KMS-11 (cell line): Measurements from ENCODE around the gene TCEAL9.

Experiments used
- H2AFZ ChIP-seq: fragments of 200-600 bp; sonication (generic); 2 replicates; pipeline ENCODE4 v1.6.1; 2016; ENCODE audit warnings: antibody characterized with exemption, mixed run types, low read depth
- H3K27ac ChIP-seq: fragments of 200-600 bp; sonication (generic); 2 replicates; pipeline ENCODE4 v1.6.1; 2016; ENCODE audit warnings: mild to moderate bottlenecking, mixed run types
- H3K27me3 ChIP-seq: fragments of 200-600 bp; sonication (generic); 2 replicates; pipeline ENCODE4 v1.6.1; 2017; ENCODE audit warnings: mild to moderate bottlenecking, low read depth, mixed run types, moderate library complexity; ENCODE audit not compliant: insufficient read depth
- H3K36me3 ChIP-seq: fragments of 200-600 bp; sonication (generic); 2 replicates; pipeline ENCODE4 v1.6.1; 2017; ENCODE audit warnings: mild to moderate bottlenecking, mixed run types; ENCODE audit not compliant: insufficient read depth
- H3K4me1 ChIP-seq: fragments of 200-600 bp; sonication (generic); 2 replicates; pipeline ENCODE4 v1.6.1; 2016; ENCODE audit warnings: mild to moderate bottlenecking, low read depth, mixed run types; ENCODE audit not compliant: poor library complexity, severe bottlenecking
- H3K4me2 ChIP-seq: fragments of 200-600 bp; sonication (generic); 2 replicates; pipeline ENCODE4 v1.7.0; 2016; ENCODE audit warnings: mild to moderate bottlenecking, mixed run types
- H3K4me3 ChIP-seq: fragments of 200-600 bp; sonication (generic); IDR thresholded peaks from 2 replicates; pipeline ENCODE4 v1.6.1; 2017; ENCODE audit warnings: low read depth, low read length, mixed read lengths; ENCODE audit not compliant: insufficient read depth
- H3K79me2 ChIP-seq: fragments of 200-600 bp; sonication (generic); 2 replicates; pipeline ENCODE4 v1.6.1; 2016; ENCODE audit warnings: low read depth, mixed run types; ENCODE audit not compliant: insufficient read depth
- H3K9ac ChIP-seq: fragments of 200-600 bp; sonication (generic); 2 replicates; pipeline ENCODE4 v1.6.1; 2016; ENCODE audit warnings: mild to moderate bottlenecking, mixed run types
- H4K20me1 ChIP-seq: fragments of 200-600 bp; sonication (generic); 2 replicates; pipeline ENCODE4 v1.6.1; 2016; ENCODE audit warnings: mild to moderate bottlenecking, mixed run types; ENCODE audit not compliant: insufficient read depth
- TF ChIP-seq, protein P1 (sequence below): fragments of 200-600 bp; sonication (generic); conservative IDR thresholded peaks from 2 replicates; pipeline ENCODE4 v1.6.1; 2017; ENCODE audit warnings: low read depth, mild to moderate bottlenecking, antibody characterized with exemption, low read length, moderate library complexity, mixed read lengths

TCEAL9 gene, protein sequence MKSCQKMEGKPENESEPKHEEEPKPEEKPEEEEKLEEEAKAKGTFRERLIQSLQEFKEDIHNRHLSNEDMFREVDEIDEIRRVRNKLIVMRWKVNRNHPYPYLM

DNA sequence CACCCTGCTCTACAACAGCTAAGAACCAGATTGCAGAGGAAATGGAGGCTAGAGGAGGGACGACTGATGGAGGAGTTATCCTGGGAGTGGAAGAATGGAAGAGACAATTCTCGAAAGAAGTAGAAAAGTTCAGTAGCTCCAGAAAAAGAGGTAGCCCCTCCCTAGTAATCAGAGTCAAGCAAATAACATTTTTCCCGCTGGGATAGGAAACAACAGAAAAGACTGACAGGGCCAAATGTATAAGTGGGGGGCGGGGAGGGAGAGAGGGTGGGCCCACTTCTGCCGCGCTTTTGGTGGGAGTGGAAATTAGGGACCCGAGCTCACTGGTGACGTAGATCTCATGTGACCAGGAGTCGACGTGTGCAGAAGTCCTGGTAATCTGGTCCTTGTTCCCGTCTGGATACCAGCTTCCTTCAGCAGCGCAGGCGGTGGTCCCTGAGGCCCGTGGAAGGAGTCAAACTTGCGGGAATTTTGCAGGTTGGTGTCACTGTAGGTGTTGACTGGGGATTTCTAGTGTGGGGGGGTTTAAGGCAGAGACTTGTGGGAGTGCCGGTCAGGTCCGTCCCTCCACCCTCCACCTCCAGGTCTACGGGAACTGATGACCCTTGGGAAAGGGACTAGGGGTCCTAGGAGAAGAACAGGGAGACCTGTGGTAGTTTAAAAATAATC lies at the start of gene TCEAL9:
TCEAL9 (plus strand) TSS at position 377 of the 669 bp plus-strand sequence. CDS start 1,179 bp downstream, outside the sequence.
- Histone ChIP-seq H3K4me3 (no peak within 1 kb of the TSS), H3K4me2 (no peak within 1 kb of the TSS), H3K27me3 (no peaks in the 10 kb centered on the region), H3K36me3 (no peaks in the 10 kb centered on the region), H2AFZ (no peak within 1 kb of the TSS), H3K79me2 (no peaks in the 10 kb centered on the region), H3K9ac (no peak within 1 kb of the TSS), H3K4me1 (no peaks in the 10 kb centered on the region), H3K27ac (no peak within 1 kb of the TSS), H4K20me1 (no peaks in the 10 kb centered on the region)
- TF ChIP-seq, protein P1, sequence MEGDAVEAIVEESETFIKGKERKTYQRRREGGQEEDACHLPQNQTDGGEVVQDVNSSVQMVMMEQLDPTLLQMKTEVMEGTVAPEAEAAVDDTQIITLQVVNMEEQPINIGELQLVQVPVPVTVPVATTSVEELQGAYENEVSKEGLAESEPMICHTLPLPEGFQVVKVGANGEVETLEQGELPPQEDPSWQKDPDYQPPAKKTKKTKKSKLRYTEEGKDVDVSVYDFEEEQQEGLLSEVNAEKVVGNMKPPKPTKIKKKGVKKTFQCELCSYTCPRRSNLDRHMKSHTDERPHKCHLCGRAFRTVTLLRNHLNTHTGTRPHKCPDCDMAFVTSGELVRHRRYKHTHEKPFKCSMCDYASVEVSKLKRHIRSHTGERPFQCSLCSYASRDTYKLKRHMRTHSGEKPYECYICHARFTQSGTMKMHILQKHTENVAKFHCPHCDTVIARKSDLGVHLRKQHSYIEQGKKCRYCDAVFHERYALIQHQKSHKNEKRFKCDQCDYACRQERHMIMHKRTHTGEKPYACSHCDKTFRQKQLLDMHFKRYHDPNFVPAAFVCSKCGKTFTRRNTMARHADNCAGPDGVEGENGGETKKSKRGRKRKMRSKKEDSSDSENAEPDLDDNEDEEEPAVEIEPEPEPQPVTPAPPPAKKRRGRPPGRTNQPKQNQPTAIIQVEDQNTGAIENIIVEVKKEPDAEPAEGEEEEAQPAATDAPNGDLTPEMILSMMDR = no peak

DNA sequence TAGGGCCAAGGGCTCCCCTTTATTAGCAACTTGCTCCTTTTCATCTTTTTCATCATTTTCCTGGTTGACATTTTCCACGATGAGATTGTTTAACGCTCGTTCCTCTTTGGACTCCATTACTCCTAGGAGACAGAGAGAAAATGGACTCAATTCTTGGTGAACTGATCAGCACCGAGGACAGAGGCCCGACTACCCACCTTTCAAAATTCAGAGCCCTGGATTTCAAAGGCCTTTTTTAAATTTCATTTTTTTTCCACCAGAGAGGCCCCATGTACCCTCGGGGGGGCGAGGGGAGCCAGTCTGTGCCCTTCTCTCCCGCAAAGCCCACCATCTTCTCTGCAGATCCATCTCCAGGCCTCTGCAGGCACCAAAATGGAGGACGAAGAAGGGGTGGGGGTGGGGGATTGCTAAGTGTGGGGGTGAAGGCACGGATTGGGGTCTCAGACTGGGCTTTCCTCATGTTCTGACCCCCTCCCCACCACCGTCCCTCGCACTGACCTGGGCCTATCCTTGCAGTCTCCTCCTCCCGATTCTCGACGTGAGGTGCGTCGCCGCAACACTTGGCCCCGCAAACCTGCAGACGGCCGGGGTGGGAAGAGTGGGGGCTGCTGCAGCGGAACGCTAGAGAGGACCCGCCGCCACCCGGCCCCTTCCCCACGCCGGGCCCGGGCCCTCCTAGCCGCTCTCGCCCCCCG lies 46.3 kb upstream of the TCEAL9 start:
- Histone ChIP-seq H2AFZ (peak overlapping the region; percentile 82), H3K4me3 (no peak overlapping the region), H3K9ac (peak overlapping the region; percentile 71; the same call in 1 of the 2 replicates), H3K36me3 (no peaks in the 10 kb centered on the region), H3K79me2 (no peaks in the 10 kb centered on the region), H3K4me2 (no peak overlapping the region; the same call in 1 of the 2 replicates), H3K27me3 (no peaks in the 10 kb centered on the region), H3K27ac (no peak overlapping the region), H3K4me1 (peaks cover 6% of the 10 kb centered on the region), H4K20me1 (no peaks in the 10 kb centered on the region)
- TF ChIP-seq, protein P1 = no peak

DNA sequence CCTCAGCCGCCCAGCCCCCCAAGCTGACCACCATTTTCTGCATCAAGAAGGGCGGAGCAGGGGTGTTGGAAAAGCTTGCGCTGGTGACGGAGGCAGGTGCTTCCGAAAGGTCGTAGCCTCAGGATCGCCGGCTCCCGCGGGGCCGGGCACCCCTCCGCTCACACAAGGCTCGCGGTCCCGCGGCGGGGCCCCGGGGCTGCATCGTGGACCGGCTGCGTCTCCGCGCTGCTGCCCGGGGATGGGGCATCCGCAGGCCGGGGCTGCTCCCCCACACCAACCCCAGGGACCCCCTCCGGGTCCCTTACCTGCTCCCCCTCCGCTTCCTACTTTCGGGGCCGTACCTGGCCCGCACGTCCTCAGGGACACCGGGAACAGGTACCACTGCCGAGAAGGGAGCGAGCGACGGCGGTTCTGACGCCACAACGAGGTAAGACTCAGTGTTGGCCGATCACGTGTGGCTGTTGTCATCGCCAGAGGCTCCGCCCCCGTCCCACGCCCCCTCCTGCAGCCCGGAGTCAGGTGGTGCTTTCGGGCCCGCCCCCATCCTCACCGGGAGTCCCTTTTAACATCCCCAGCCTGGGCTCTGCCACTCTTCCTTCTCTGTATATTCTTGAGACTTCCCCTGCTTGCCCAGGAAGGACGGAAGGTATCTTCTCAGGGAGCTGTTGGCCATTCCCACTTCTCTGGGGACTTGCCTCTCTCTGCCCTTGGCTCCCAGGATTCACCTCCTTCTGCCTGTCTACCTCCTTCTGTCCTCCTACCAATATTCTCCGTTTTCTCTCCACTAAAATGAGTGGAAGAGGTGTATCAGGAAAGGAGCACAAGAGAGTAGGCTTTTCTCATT lies 45.5 kb upstream of the TCEAL9 start, which contains the start of gene BEX2:
BEX2 (minus strand) TSS at position 436 of the 844 bp plus-strand sequence. CDS start 1,014 bp downstream, outside the sequence.
- Histone ChIP-seq H3K27ac (no peak within 1 kb of the TSS), H3K4me3 (no peak within 1 kb of the TSS), H3K36me3 (no peaks in the 10 kb centered on the region), H2AFZ (peak within 1 kb of the TSS; percentile 82), H3K9ac (peak within 1 kb of the TSS; percentile 71; the same call in 1 of the 2 replicates), H3K79me2 (no peaks in the 10 kb centered on the region), H3K4me2 (peak within 1 kb of the TSS; percentile 60; the same call in 1 of the 2 replicates), H3K27me3 (no peaks in the 10 kb centered on the region), H3K4me1 (peaks cover 6% of the 10 kb centered on the region), H4K20me1 (no peaks in the 10 kb centered on the region)
- TF ChIP-seq, protein P1 = no peak

DNA sequence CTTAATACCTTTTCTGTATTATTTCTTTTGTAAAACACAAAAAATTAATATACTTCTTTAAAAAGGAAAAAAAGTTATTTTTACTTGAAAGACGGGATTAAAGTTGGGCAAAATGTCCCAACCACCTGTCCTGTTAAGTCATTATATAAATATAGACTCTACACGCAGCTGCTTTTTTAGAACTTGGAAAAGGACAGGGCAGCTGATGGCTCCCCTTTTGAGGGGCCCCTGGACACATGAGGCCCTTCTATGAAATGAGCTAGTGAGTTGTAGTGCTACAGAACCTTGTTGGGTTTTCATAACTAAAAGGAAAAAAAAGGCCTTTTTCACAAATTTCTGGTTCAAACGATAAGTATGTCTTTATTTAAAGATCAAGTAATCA lies 44.9 kb upstream of the TCEAL9 start:
- peaks cover 6% of the 10 kb centered on the region for H3K4me1 ChIP-seq
- no peaks in the 10 kb centered on the region for H4K20me1 ChIP-seq
- H3K9ac ChIP-seq = no peak overlapping the region
- H3K36me3 ChIP-seq = no peaks in the 10 kb centered on the region
- peak overlapping the region; percentile 60; the same call in 1 of the 2 replicates for H3K4me2 ChIP-seq
- H2AFZ ChIP-seq = peak overlapping the region; percentile 82
- H3K27me3 ChIP-seq = no peaks in the 10 kb centered on the region
- H3K27ac ChIP-seq = no peak overlapping the region
- H3K4me3 ChIP-seq = no peak overlapping the region
- TF ChIP-seq, protein P1 = no peak
- H3K79me2 ChIP-seq = no peaks in the 10 kb centered on the region
